GM21576 (cell line): Measurements from ENCODE around the gene PNLIP.

Experiments
- ATAC-seq: cut with Tn5 transposase; IDR thresholded peaks from one replicate; pipeline ENCODE4 v1.9.1; 2021; ENCODE audit warnings: mild to moderate bottlenecking, moderate library complexity; ENCODE audit not compliant: unreplicated experiment

The PNLIP gene

DNA sequence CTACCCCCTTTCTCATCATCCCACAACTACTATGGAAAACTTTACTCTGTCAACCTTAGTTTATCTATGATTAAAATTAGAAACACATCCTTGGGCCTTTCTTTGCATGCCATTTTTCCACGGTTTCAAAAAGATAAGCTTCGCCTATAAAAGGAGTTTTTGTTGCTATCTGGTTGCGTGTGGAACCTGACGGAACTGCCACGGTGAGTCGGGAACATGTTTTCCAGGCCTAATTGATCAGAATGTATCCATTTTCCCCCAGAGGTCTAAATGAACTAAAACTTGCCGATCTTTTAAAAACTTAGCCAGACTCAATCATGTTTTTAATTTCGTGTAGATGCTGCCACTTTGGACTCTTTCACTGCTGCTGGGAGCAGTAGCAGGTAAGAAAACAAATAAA is at the start of gene PNLIP:
PNLIP (plus strand) TSS at position 176 of the 400 bp plus-strand sequence; CDS start at position 338, 162 bp downstream.
- no peak for ATAC-seq

- ATAC-seq = no peak
These were observed 40.9 kb upstream of the PNLIP start for GRCh38 chr10:116504786-116505185.

- no peak for ATAC-seq
These were observed 35.2 kb upstream of the PNLIP start for GRCh38 chr10:116510565-116510964.

GRCh38 chr10:116511365-116511764 is 34.4 kb upstream of the PNLIP start:
- no peak for ATAC-seq

GRCh38 chr10:116521424-116522290 is 24.1 kb upstream of the PNLIP start:
- peak; percentile 56 for ATAC-seq

DNA sequence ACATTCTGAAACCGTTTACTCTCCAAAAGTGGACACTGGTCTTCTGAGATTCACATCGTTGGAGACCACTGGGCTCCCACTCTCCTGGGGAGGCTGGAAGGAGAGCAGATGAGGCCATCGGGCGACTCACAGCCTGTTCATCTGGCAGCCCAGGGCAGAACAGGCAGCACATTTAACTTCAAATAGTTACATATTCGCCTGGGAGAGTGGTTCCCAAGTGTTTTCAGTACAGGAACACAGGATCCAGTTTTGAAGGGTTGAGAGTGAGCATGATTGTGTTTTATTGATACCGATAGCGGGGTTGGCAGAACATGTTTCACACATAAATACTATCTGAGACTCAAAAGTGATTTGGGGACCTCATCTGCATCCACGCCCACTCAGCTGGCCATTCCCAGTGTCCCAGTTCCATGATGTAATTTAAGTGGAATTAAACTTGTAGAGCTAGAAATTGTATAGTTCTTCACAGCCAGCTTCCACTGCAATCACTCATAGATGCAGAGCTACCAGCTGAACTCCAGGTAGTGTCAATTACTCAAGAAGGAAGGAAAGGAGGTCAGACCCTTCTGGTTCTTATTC is 22.8 kb upstream of the PNLIP start:
- ATAC-seq = no peak

DNA sequence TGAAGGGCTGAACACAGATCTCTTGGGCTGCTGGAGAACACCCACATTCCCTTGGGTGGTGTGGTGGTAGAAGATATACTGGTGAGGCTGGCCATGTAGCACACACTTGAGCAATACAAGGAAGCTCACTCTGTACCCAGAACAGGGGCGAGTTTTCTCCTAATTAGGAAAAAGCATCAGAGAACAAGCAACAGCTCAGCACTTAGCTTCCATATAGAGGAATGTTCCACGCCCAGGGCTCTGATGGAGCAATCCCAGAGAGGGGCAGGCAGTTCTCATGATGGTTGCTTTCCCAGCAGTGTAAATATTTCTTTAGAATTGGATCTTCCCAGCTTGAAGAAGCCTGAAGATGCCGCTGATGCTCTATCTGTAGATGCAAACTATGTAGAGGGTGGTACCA is 21.0 kb upstream of the PNLIP start:
- ATAC-seq = no peak

GRCh38 chr10:116526219-116526618 is 19.5 kb upstream of the PNLIP start:
- no peak for ATAC-seq

- no peak for ATAC-seq
These were observed 8.9 kb upstream of the PNLIP start for GRCh38 chr10:116536810-116537209.

GRCh38 chr10:116538456-116538855 is 7.3 kb upstream of the PNLIP start:
- no peak for ATAC-seq

GRCh38 chr10:116538992-116539391 is 6.7 kb upstream of the PNLIP start:
- no peak for ATAC-seq

- no peak for ATAC-seq
These were observed 4.9 kb upstream of the PNLIP start for GRCh38 chr10:116540814-116541213.

- ATAC-seq = no peak
These were observed 3.6 kb upstream of the PNLIP start for GRCh38 chr10:116542007-116542677.

- no peak for ATAC-seq
These were observed 609 bp upstream of the PNLIP start for GRCh38 chr10:116545122-116545521.

DNA sequence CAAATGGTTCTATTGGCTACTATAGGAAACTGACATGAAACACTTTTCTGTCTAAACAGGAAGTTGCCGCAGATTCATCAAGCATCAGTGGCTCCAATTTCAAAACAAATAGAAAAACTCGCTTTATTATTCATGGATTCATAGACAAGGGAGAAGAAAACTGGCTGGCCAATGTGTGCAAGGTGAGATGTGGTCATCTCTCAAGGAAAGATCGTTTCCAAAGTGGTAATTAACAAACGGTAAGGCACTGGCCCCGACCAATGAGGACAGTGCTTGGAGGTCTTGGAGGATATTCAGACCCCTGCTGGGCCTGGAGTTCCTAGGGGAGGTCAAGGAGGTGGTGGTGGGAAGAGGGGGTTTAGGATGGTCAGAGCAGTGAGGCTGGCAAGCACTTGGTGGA is 2.6 kb downstream of the PNLIP start:
- no peak for ATAC-seq

DNA sequence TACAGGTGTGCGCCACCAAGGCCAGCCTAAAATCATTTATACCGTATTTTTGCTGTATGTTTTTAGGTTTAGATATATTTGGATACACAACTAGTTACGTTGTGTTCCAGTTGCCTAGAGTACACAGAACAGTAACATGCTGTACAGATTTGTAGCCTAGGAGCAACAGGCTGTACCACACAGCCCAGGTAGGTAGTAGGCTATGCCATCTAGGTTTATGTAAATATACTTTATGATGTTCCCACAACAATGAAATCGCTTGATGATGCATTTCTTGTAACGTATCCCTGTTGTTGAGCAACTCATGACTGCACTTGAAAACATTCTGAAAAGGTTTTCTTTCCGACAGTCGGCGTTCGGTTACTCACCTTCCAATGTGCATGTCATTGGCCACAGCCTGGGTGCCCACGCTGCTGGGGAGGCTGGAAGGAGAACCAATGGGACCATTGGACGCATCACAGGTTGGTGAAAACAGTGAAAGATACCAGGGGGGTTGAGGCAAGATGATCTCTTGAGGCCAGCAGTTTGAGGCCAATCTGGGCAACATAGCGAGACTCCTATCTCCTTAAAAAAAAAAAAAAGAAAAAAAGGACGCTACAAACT is 7.7 kb downstream of the PNLIP start:
- ATAC-seq = no peak

DNA sequence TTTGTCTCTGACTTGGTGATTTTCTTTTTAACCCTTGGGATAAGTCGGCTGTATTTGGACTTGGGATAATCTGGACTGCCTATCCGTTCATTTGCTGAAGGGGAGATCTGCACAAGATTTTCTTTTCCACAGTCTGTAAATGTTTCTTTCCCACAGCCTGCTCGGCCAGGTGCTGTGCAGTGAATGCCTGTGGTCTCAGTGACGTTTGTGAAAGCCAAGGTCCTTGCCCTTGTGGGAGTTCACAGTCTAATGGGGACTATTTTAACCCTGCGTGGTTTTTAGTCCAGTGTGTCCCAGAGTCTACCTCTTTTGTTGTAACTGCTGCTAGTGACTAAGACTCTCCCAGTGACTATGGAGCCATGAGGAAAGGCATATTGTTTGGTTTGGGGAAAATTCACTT is 8.9 kb downstream of the PNLIP start:
- no peak for ATAC-seq

GRCh38 chr10:116555880-116556279 is 10.1 kb downstream of the PNLIP start:
- ATAC-seq = no peak

DNA sequence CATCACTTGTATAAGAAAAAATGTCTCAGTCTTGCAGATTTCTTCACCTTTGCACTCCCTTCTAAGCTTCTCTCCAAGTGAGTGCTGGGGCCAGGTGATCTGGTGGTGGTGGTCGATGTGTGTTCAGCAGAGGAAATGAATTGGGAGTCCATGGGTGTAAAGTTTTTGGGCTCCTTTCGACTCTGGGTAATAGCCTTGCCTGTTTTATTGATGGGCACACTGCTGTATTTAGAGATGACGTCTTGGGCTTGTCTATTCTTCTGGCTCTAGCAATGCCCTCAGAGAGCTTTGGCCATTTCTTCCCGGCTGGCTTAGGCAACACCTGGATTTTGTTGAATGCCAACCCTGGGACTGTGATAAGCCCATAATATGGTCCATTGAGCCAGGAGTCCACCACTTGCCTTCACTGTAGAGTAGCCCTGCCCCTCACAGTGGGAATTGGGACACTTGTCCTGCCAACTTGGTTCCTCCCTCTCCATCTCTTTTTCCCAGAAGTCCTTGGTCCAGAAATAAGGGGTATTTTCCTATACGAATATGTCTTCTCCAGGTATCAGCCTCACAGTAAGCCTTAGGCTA is 11.7 kb downstream of the PNLIP start:
- no peak for ATAC-seq

GRCh38 chr10:116565534-116565933 is 19.8 kb downstream of the PNLIP start:
- ATAC-seq = no peak

DNA sequence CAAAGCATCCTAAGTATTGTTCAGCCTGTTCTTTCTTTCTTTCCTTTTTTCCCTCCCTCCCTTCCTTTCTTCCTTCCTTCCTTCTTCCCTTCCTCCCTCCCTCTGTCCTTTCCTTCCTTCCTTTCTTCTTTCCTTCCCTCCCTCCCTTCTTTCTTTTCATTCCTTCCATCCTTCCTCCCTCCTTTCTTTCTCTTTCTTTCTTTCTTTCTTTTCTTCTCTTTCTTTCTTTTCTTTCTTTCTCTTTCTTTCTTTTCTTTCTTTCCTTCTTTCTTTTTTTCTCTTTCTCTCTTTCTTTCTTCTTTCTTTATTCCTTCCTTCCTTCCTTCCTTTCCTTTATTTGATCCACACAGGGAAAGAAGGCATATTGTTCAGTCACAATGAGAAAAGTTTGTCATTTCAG is 21.2 kb downstream of the PNLIP start:
- no peak for ATAC-seq
